Common myeloid progenitor, CD34-positive (primary cell): ENCODE results near the gene MCF2L.

ENCODE experiments used
- CTCF ChIA-PET: fragments of 350-600 bp; sonication (Branson Sonifier 250); formaldehyde crosslinking; loops from one replicate; lab custom pipeline; 2021; ENCODE audit warnings: antibody characterized with exemption; lab: Charles Lee
- POLR2A ChIA-PET: fragments of 350-600 bp; sonication (Branson Sonifier 250); formaldehyde crosslinking; loops from one replicate; lab custom pipeline; 2021; ENCODE audit warnings: antibody characterized with exemption; lab: Charles Lee
- DNase-seq, 3 donors: peaks; one replicate each; pipeline versions ENCODE4 v3.0.0 to v3.0.0-alpha.2; 2013
- H3K27ac ChIP-seq, 2 experiments: 1 replicate in 1 of 2; 2 replicates in 1 of 2; pipeline ENCODE4 v1.7.0; 2013; ENCODE audit warnings: inconsistent platforms in 2 of 2, low read length in 2 of 2, mild to moderate bottlenecking in 2 of 2, low read depth in 1 of 2, moderate library complexity in 1 of 2; ENCODE audit not compliant: severe bottlenecking in 2 of 2, insufficient read depth in 1 of 2, poor library complexity in 1 of 2
- H3K27me3 ChIP-seq, 5 experiments: replicated peaks in 2 of 5; 1 replicate in 3 of 5; 2 replicates in 2 of 5; pipeline versions ENCODE4 v1.6.1 to v1.7.0; 2013; ENCODE audit warnings: low read length in 4 of 5, mild to moderate bottlenecking in 2 of 5, moderate library complexity in 2 of 5, inconsistent platforms in 1 of 5; ENCODE audit not compliant: insufficient read depth in 5 of 5, control insufficient read depth in 4 of 5
- H3K36me3 ChIP-seq, 4 experiments: 1 replicate in 2 of 4; 2 replicates in 2 of 4; pipeline versions ENCODE4 v1.6.1 to v1.7.0; 2013; ENCODE audit warnings: low read length in 3 of 4, control low read depth in 1 of 4, mild to moderate bottlenecking in 1 of 4; ENCODE audit not compliant: control insufficient read depth in 4 of 4, insufficient read depth in 4 of 4
- H3K4me1 ChIP-seq, 4 experiments: 1 replicate in 3 of 4; 2 replicates in 1 of 4; pipeline versions ENCODE4 v1.6.1 to v1.7.1; 2013; ENCODE audit warnings: low read length in 3 of 4, mild to moderate bottlenecking in 3 of 4, control low read depth in 1 of 4, inconsistent platforms in 1 of 4, moderate library complexity in 1 of 4; ENCODE audit not compliant: control insufficient read depth in 4 of 4, insufficient read depth in 4 of 4; ENCODE audit errors: control extremely low read depth in 1 of 4
- H3K4me3 ChIP-seq, 7 experiments: 1 replicate in 4 of 7; 2 replicates in 3 of 7; pipeline versions ENCODE4 v1.5.1 to v1.7.0; 2013; ENCODE audit warnings: mild to moderate bottlenecking in 7 of 7, low read length in 6 of 7, moderate library complexity in 6 of 7, inconsistent platforms in 2 of 7, low read depth in 2 of 7, control low read depth in 1 of 7; ENCODE audit not compliant: insufficient read depth in 4 of 7, control insufficient read depth in 1 of 7; ENCODE audit errors: extremely low read depth in 1 of 7
- H3K9me3 ChIP-seq, 5 experiments: 1 replicate in 4 of 5; 2 replicates in 1 of 5; pipeline versions ENCODE4 v1.6.1 to v1.7.1; 2013; ENCODE audit warnings: low read length in 4 of 5, mild to moderate bottlenecking in 2 of 5, inconsistent platforms in 1 of 5, low read depth in 1 of 5, moderate library complexity in 1 of 5; ENCODE audit not compliant: control insufficient read depth in 4 of 5, insufficient read depth in 2 of 5; ENCODE audit errors: control extremely low read depth in 1 of 5
- WGBS: methylation state at CpG from one replicate; pipeline ENCODE4 v1.1.5; 2013; ENCODE audit not compliant: insufficient coverage; 5-methylcytosine and 5-hydroxymethylcytosine counted together

The MCF2L gene

DNA sequence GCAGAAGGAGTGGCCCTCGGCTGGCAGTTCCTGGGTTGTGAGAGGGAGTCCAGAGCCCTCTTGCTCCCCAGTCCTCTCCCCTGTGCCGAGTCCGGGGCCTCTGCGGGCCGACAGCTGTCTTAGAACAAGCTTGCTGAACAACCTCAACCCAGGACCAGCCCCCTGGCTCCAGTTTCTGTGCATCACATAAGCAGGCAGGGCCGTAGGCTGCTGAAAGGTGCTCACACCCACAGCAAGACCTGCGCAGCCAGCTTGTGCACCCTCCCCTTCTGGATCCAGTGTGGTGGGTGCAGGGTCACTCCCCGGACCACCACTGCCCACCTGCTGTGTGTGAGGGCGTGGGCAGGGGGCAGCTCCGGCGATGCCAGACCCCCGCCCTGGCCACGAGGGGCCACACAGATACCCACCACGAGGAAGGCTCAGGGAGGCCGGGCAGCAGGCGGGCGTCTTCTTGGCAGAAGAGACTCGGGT is 111.4 kb downstream of the MCF2L start:
- Histone ChIP-seq H3K27ac (no peak overlapping the region), H3K9me3 (peaks cover 0 to 4% (median 0%) of the 10 kb centered on the region in 5 experiments), H3K4me3 (no peak overlapping the region), H3K36me3 (no peaks in the 10 kb centered on the region), H3K27me3 (no peaks in the 10 kb centered on the region), H3K4me1 (no peaks in the 10 kb centered on the region)
- ChIA-PET CTCF (no interaction called here), POLR2A (no interaction called here)
- DNase-seq, result no peak
- 94% methylated on average over 18 of the region's 18 CpGs for WGBS

DNA sequence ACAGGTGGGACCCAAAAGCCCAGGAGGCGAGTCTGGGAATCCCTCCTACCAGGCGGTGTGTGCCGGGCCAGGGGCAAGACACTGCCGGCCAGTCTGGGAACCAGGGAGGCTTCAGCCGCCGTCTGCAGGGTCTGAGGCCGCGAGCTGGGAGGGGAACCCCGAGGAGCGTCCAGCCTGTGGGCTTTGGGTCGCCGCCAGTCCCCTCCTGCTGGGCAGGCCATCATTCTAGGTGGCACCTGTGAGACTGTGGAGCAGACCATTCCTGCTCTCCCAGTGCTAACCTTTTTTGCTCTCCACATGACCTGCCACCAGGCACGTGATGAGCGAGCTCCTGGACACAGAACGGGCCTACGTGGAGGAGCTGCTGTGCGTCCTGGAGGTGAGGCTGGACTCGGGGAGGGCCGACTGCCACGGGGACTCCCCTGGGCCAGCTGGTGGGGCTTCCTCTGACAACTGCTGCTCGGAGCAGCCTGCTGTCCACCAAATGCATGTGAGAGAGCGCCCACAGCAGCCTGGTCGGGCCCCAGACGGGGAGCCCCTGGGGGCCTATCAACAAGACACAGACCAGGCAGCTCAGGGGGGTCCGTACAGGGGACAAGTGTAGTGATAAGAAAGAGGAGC is 112.0 kb downstream of the MCF2L start:
- CTCF ChIA-PET, result no interaction called here
- DNase-seq, result no peak
- H3K4me3 ChIP-seq, result no peak overlapping the region
- H3K27ac ChIP-seq, result no peak overlapping the region
- POLR2A ChIA-PET, result no interaction called here
- no peaks in the 10 kb centered on the region for H3K4me1 ChIP-seq
- 95% methylated on average over 24 of the region's 25 CpGs for WGBS
- no peaks in the 10 kb centered on the region for H3K36me3 ChIP-seq
- no peaks in the 10 kb centered on the region for H3K27me3 ChIP-seq
- H3K9me3 ChIP-seq, result peaks cover 0 to 4% (median 0%) of the 10 kb centered on the region in 5 experiments

DNA sequence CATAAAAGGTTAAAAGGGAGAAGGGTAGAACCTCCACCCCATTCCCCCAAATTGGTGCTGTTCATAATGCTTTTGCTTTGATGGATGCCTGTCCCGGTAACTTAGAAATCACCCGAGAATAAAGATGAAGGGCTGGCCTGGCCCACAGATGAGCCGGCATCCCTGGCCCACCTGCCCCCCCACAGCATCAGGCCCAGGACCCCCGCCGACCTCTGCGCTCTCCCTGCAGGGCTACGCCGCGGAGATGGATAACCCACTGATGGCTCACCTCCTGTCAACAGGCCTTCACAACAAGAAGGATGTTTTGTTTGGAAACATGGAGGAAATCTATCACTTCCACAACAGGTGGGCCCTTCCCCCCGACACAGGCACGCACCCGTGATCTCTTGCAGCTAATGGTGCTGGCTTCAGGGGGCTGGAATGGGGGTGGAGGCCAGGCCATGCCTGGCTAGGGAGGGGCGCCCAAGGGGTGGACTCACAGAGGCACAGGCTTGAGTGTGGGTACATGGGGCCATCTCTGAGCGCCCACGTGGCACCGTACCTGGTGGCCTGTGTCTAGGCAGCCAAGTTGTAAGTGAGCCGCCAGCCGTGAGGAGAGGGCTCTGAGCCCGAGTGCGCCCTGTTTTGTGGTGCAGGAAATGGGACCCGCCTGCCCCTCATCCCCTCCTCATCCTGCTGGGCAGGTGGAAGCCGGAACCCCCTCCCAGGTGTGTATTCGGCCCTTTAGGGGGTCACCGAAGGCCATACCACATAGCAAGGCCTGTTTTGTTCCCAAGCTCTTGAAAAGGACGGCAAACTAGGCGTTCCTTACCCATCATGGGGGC is 113.4 kb downstream of the MCF2L start:
- no peaks in the 10 kb centered on the region for H3K27me3 ChIP-seq
- H3K27ac ChIP-seq, result no peak overlapping the region
- POLR2A ChIA-PET, result no interaction called here
- H3K9me3 ChIP-seq, result peaks cover 0 to 4% (median 0%) of the 10 kb centered on the region in 5 experiments
- no peaks in the 10 kb centered on the region for H3K36me3 ChIP-seq
- DNase-seq, result no peak
- CTCF ChIA-PET, result no interaction called here
- no peak overlapping the region for H3K4me3 ChIP-seq
- H3K4me1 ChIP-seq, result no peaks in the 10 kb centered on the region
- 98% methylated on average over 17 of the region's 26 CpGs for WGBS

DNA sequence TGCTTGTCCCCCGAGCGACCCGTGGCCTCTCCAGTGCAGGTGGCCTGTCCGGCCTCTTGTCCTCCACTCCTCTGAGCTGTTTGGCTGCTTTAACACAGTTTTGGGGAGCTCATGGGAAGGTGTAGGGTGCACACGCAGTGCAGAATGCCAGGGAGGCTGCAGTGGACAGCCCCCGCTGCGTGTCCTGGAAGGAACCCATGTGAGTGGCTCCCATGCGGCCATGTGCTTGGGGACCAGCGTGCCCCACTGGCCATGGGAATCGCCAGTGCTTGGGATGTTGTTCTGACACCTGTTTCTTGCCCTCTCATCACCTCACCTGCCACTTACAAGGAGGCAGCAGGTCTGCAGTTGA is 114.0 kb downstream of the MCF2L start:
- no peaks in the 10 kb centered on the region for H3K27me3 ChIP-seq
- POLR2A ChIA-PET, result no interaction called here
- CTCF ChIA-PET, result no interaction called here

DNA sequence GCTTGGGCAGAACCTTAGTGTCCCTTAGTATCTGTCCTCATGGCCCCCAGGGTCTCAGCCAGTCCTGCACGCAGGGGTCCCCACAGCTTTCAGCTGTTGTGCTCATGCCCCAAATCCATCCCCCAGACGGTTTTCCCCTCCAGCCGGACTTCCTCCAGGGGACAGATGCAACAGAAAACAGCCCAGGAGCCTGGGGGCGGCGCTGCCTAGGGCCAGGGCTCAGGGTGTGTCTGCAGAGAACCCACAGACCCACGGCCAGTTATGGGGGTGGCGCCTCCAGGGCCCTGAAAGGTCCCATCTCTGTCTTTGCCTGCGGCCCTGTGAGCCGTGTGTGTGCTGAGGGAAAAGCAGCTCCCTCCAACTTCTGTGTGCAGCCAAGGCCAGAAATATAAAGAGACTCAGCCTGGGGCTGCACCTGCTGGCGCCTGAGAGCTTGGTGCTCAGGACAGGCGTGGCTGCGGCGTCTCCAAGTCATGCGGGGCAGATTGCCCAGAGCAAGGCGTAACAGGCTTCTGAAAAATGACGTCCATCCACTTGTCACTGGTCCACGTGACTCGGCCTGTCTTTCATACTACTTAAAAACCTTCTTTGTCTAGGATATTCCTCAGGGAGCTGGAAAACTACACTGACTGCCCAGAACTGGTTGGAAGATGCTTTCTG is 114.5 kb downstream of the MCF2L start:
- no peak for DNase-seq
- 91% methylated on average over 18 of the region's 18 CpGs for WGBS
- no peak overlapping the region for H3K4me3 ChIP-seq
- ChIA-PET CTCF (no interaction called here), POLR2A (no interaction called here)
- no peak overlapping the region for H3K27ac ChIP-seq
- H3K4me1 ChIP-seq, result no peaks in the 10 kb centered on the region
- H3K36me3 ChIP-seq, result no peaks in the 10 kb centered on the region
- H3K9me3 ChIP-seq, result peaks cover 0 to 4% (median 0%) of the 10 kb centered on the region in 5 experiments
- H3K27me3 ChIP-seq, result no peaks in the 10 kb centered on the region

More for the DNA sequence above, 114.0 kb downstream of the MCF2L start:
- Histone ChIP-seq H3K9me3 (peaks cover 0 to 4% (median 0%) of the 10 kb centered on the region in 5 experiments), H3K27ac (no peak overlapping the region), H3K4me1 (no peaks in the 10 kb centered on the region), H3K36me3 (no peaks in the 10 kb centered on the region), H3K4me3 (no peak overlapping the region)
- 92% methylated on average over 10 of the region's 10 CpGs for WGBS
- no peak for DNase-seq

DNA sequence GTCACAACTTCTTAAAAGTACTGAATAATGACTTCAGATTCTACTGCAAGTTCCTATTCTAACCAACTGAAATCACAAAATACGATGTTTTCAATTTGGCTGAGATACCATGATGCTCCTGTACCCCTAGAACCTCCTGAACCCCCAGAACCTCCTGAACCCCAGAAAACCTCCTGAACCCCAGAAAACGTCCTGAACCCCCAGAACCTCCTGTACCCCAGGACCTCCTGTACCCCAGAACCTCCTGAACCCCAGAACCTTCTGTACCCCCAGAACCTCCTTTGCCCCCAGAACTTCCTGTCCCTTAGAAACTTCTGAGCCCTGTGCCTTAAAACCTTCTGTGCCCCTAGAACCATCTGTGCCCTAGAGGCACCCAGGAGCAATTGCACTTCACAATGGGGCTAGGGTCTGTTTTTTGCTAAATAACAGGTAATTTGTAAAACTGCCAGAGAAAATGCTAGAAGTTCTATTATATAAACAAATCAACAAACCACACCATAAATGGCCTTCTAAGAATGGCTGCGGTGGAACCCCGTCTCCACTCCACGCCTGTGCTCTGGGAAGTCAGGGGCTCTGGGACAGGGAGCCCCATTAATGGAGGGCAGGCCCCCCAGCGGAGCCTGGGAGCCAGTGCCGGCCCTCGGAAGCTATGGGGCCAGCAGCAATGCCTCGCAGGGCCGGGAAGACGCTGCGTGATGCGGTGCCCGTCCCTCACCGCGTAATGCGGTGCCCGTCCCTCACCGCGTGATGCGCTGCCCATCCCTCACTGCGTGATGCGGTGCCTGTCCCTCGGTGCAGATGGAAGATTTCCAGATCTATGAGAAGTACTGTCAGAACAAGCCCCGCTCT is 115.3 kb downstream of the MCF2L start:
- H3K27ac ChIP-seq, result no peak overlapping the region
- no peaks in the 10 kb centered on the region for H3K27me3 ChIP-seq
- 95% methylated on average over 21 of the region's 25 CpGs for WGBS
- no peaks in the 10 kb centered on the region for H3K36me3 ChIP-seq
- DNase-seq, result no peak
- H3K4me1 ChIP-seq, result no peaks in the 10 kb centered on the region
- POLR2A ChIA-PET, result no interaction called here
- CTCF ChIA-PET, result no interaction called here
- H3K9me3 ChIP-seq, result peaks cover 0 to 4% (median 0%) of the 10 kb centered on the region in 5 experiments
- no peak overlapping the region for H3K4me3 ChIP-seq
